ENCODE data around the gene CAMTA1.

DNA sequence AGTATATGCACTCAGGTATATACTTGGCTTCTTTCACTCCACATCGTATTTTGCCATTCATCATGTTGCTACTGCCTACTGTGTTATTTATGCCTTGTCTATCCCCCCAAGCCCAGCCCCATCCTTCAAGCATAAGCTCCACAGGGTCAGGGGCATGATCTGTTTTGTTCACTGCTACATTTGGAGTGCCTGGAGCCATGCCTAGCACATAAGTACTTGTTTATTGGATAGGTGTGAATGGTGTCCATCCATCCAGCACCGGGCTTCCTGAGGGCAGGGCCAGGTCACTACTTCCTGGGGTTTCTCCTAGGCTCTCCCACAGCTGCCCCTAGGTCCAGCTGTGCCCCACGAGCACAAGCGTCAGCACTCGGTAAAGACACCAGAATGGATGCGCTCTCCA lies 696.8 kb downstream of the CAMTA1 start:
- TF ChIP-seq POLR2AphosphoS5 (IDR thresholded peaks at IDR 0.05): no peak
- TF ChIP-seq, protein P1, sequence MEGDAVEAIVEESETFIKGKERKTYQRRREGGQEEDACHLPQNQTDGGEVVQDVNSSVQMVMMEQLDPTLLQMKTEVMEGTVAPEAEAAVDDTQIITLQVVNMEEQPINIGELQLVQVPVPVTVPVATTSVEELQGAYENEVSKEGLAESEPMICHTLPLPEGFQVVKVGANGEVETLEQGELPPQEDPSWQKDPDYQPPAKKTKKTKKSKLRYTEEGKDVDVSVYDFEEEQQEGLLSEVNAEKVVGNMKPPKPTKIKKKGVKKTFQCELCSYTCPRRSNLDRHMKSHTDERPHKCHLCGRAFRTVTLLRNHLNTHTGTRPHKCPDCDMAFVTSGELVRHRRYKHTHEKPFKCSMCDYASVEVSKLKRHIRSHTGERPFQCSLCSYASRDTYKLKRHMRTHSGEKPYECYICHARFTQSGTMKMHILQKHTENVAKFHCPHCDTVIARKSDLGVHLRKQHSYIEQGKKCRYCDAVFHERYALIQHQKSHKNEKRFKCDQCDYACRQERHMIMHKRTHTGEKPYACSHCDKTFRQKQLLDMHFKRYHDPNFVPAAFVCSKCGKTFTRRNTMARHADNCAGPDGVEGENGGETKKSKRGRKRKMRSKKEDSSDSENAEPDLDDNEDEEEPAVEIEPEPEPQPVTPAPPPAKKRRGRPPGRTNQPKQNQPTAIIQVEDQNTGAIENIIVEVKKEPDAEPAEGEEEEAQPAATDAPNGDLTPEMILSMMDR (IDR thresholded peaks at IDR 0.05): no peak

Measured in prostate gland (tissue), 2 donors.